GM19099 (cell line): ENCODE data around the gene FFAR2.

Experiments
- POLR2A ChIP-seq: IDR thresholded peaks from 3 replicates; pipeline ENCODE4 v1.6.1; 2011; ENCODE audit warnings: low read depth; ENCODE audit not compliant: insufficient read length; ENCODE audit errors: extremely low read depth

Gene FFAR2

GRCh38 chr19:35438096-35438495 is 10.0 kb upstream of the FFAR2 start:
- TF ChIP-seq POLR2A = no peak

GRCh38 chr19:35438527-35438926 is 9.5 kb upstream of the FFAR2 start:
- no peak for TF ChIP-seq POLR2A

GRCh38 chr19:35439921-35440320 is 8.1 kb upstream of the FFAR2 start:
- no peak for TF ChIP-seq POLR2A

GRCh38 chr19:35442091-35442490 is 6.0 kb upstream of the FFAR2 start:
- TF ChIP-seq POLR2A = no peak

- no peak for TF ChIP-seq POLR2A
Observed at GRCh38 chr19:35444735-35445134, 3.3 kb upstream of the FFAR2 start.

- TF ChIP-seq POLR2A = no peak
Observed at GRCh38 chr19:35445826-35446593, 2.0 kb upstream of the FFAR2 start.

- no peak for TF ChIP-seq POLR2A
Observed at GRCh38 chr19:35449359-35450043, 1.4 kb downstream of the FFAR2 start.

- TF ChIP-seq POLR2A = no peak
Observed at GRCh38 chr19:35451338-35452096, 3.5 kb downstream of the FFAR2 start.

GRCh38 chr19:35454663-35455062 is 6.6 kb downstream of the FFAR2 start:
- no peak for TF ChIP-seq POLR2A

- TF ChIP-seq POLR2A = no peak
Observed at GRCh38 chr19:35455616-35456201, 7.7 kb downstream of the FFAR2 start.

- peak; percentile 51 for TF ChIP-seq POLR2A
Observed at GRCh38 chr19:35457173-35457572, 9.1 kb downstream of the FFAR2 start.

GRCh38 chr19:35458192-35458591 is 10.1 kb downstream of the FFAR2 start:
- TF ChIP-seq POLR2A = no peak

- TF ChIP-seq POLR2A = no peak
Observed at GRCh38 chr19:35458731-35459391, 10.8 kb downstream of the FFAR2 start.

- TF ChIP-seq POLR2A = no peak
Observed at GRCh38 chr19:35459414-35460082, 11.5 kb downstream of the FFAR2 start.

- TF ChIP-seq POLR2A = no peak
Observed at GRCh38 chr19:35460608-35461007, 12.6 kb downstream of the FFAR2 start.

GRCh38 chr19:35461060-35461459 is 13.0 kb downstream of the FFAR2 start:
- no peak for TF ChIP-seq POLR2A
